Brain microvascular endothelial cell (primary cell): ENCODE data around the gene ZFR.

Experiments used
- DNase-seq: peaks from one replicate; pipeline ENCODE4 v3.0.0-alpha.2; 2020
- H3K27ac ChIP-seq: fragments of 250-450 bp; sonication (Bioruptor Pico); 2 replicates; pipeline ENCODE4 v1.5.1; 2020; ENCODE audit warnings: mild to moderate bottlenecking, moderate library complexity
- H3K27me3 ChIP-seq: fragments of 250-450 bp; sonication (Bioruptor Pico); replicated peaks from 2 replicates; pipeline ENCODE4 v1.5.1; 2020; ENCODE audit warnings: mild to moderate bottlenecking
- H3K36me3 ChIP-seq: fragments of 250-450 bp; sonication (Bioruptor Pico); replicated peaks from 2 replicates; pipeline ENCODE4 v1.5.1; 2020; ENCODE audit warnings: mild to moderate bottlenecking
- H3K4me3 ChIP-seq: 2 replicates; pipeline ENCODE4 v1.5.1; 2011; ENCODE audit warnings: low read depth, mild to moderate bottlenecking, control low read depth, low read length, moderate library complexity
- in situ Hi-C: cut with HindIII; loops from 2 replicates; pipeline ENCODE4 v1.10.0; 2017; ENCODE audit warnings: low sequenced_read_pairs, low pct_ligation_motif_present
- TF ChIP-seq, protein P1 (sequence below): IDR thresholded peaks from 2 replicates; pipeline ENCODE4 v1.5.1; 2011; ENCODE audit warnings: low read depth, mild to moderate bottlenecking, moderate library complexity, low read length, control low read depth, inconsistent platforms; ENCODE audit errors: missing control alignments

The ZFR gene

DNA sequence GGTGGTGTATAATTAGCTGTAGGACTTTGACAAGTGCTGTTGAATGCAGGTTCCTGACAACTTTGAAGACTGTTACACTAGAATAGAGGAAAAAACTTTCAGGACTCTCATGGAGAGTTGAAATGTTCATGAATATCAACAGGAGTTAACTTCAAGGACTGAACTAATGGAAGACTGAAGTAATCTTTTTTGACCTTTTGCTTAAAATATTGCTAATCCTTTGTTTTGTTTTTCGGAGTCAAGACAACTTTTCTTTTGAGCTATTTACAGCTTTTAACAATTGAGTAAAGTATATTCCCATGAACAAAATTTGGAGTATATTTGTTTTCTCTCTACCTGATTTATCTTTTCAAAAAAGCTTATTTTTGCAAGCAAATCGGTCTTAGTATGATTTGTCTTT is 97.7 kb downstream of the ZFR start:
- in situ Hi-C loops, result no loop called here
- H3K27me3 ChIP-seq, result no peaks in the 10 kb centered on the region
- DNase-seq, result no peak
- no peak overlapping the region for H3K27ac ChIP-seq
- no peak overlapping the region for H3K4me3 ChIP-seq
- no peaks in the 10 kb centered on the region for H3K36me3 ChIP-seq
- TF ChIP-seq, protein P1, sequence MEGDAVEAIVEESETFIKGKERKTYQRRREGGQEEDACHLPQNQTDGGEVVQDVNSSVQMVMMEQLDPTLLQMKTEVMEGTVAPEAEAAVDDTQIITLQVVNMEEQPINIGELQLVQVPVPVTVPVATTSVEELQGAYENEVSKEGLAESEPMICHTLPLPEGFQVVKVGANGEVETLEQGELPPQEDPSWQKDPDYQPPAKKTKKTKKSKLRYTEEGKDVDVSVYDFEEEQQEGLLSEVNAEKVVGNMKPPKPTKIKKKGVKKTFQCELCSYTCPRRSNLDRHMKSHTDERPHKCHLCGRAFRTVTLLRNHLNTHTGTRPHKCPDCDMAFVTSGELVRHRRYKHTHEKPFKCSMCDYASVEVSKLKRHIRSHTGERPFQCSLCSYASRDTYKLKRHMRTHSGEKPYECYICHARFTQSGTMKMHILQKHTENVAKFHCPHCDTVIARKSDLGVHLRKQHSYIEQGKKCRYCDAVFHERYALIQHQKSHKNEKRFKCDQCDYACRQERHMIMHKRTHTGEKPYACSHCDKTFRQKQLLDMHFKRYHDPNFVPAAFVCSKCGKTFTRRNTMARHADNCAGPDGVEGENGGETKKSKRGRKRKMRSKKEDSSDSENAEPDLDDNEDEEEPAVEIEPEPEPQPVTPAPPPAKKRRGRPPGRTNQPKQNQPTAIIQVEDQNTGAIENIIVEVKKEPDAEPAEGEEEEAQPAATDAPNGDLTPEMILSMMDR, result no peak

DNA sequence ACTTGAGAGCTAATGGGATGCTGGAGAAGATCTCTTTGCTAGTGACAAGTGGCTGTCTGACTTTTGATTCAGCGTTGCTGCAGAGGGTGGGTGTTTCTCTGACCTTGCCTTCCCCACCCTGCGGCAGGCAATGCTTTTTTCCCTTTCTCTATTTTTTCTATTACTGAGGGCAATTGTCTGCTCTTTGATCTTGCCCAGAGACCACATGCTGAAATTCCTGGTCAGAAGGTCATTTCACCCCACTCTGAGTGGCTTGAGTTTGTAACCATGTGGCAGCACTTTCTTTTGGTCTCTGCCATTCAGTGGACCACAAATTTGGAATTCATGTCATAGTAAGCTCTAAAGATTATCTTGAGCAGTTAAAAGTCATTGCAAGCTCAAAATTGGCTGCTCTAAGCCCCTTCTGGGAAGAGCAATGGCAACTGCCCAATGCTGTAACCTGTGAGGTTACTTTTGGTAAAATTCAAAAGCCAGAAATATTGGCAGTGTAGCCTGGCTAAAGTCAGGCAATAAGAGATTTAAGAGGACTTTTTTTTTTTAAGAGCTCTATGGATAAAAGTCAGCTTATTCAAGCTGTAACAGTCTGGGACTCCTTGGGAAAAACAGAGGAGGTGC is 101.4 kb downstream of the ZFR start:
- no peaks in the 10 kb centered on the region for H3K27me3 ChIP-seq
- no peak for DNase-seq
- TF ChIP-seq, protein P1, result no peak
- H3K4me3 ChIP-seq, result no peak overlapping the region
- in situ Hi-C loops, result no loop called here
- H3K36me3 ChIP-seq, result no peaks in the 10 kb centered on the region
- H3K27ac ChIP-seq, result no peak overlapping the region

DNA sequence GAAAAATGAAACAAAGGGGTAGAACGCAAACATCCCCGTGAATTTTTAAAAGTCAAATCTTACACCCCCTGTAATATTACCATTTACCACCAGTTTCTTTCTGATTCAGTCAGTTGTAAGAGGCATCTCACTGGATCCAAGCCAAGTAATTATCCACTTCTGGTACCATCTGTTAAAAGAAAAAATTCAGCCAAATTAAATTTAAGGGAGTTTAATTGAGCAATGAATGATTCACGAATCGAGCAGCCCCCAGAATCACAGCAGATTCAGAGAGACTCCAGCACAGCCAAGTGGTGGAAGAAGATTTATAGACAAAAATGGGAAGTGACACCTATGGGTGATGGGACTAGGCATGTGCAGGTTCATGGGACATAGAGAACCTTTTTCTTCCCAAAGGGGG is 101.9 kb downstream of the ZFR start:
- Histone ChIP-seq H3K4me3 (no peak overlapping the region), H3K27me3 (no peaks in the 10 kb centered on the region), H3K27ac (no peak overlapping the region), H3K36me3 (no peaks in the 10 kb centered on the region)
- TF ChIP-seq, protein P1, result no peak
- in situ Hi-C loops, result no loop called here
- DNase-seq, result no peak

DNA sequence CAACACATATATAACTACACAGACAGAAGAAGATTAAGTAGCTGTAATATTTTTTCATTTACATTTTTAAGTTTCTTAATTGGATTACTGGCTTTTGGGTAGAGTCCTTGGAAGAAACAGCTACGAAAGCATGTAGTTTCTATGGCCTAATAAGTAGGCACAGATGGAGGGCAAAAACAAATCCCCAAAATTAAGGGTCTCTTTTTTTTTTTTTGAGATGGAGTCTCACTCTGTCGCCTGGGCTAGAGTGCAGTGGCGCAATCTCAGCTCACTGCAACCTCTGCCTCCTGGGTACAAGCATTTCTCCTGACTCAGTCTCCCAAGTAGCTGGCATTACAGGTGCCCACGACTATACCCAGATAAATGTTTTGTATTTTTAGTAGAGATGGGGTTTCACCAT is 104.7 kb downstream of the ZFR start:
- in situ Hi-C loops, result no loop called here
- Histone ChIP-seq H3K27ac (no peak overlapping the region), H3K27me3 (no peaks in the 10 kb centered on the region), H3K36me3 (no peaks in the 10 kb centered on the region), H3K4me3 (no peak overlapping the region)
- DNase-seq, result no peak
- TF ChIP-seq, protein P1, result no peak

- Histone ChIP-seq H3K4me3 (no peak overlapping the region), H3K27me3 (no peaks in the 10 kb centered on the region), H3K36me3 (no peaks in the 10 kb centered on the region), H3K27ac (no peak overlapping the region)
- TF ChIP-seq, protein P1, result no peak
- no peak for DNase-seq
- in situ Hi-C loops, result no loop called here
These were observed 105.3 kb downstream of the ZFR start for GRCh38 chr5:32339198-32339597.

GRCh38 chr5:32332966-32333365 is 111.6 kb downstream of the ZFR start:
- TF ChIP-seq, protein P1, result no peak
- H3K27ac ChIP-seq, result no peak overlapping the region
- no peaks in the 10 kb centered on the region for H3K27me3 ChIP-seq
- H3K4me3 ChIP-seq, result no peak overlapping the region
- no peaks in the 10 kb centered on the region for H3K36me3 ChIP-seq
- in situ Hi-C loops, result no loop called here
- DNase-seq, result no peak
